WTC11 (cell line): Measurements from ENCODE around the gene SKIL. TPM values are rescaled to one million over a fixed set of nuclear protein-coding genes. Genes with fewer than 3 reads are reported as not detected.

Experiments
- ATAC-seq: fragments of 200-7000 bp; cut with Tn5 transposase; 2 replicates; pipeline ENCODE4 v1.10.0; 2021; ENCODE audit warnings: mild to moderate bottlenecking, moderate library complexity
- Bru-seq: library from RNA; stranded (reverse); fragments of 400-500 nt; gene quantifications from one replicate; lab custom pipeline; 2021; lab: Mats Ljungman, UMichigan
- CTCF ChIA-PET: fragments of 300-600 bp; sonication (Branson Sonifier 250); formaldehyde crosslinking; loops from one replicate; lab custom pipeline; 2021; ENCODE audit warnings: antibody characterized with exemption; lab: Charles Lee
- POLR2A ChIA-PET: fragments of 350-600 bp; sonication (Branson Sonifier 250); formaldehyde crosslinking; loops from one replicate; lab custom pipeline; 2021; ENCODE audit warnings: antibody characterized with exemption; lab: Charles Lee
- DNase-seq: peaks from one replicate; pipeline ENCODE4 v3.0.0; 2021; ENCODE audit warnings: low spot score
- H3K27ac Mint-ChIP-seq: 2 replicates; pipeline ENCODE4 v1.8.0; 2021; ENCODE audit warnings: mixed read lengths
- H3K27me3 Mint-ChIP-seq: 2 replicates; pipeline ENCODE4 v1.8.0; 2021; ENCODE audit warnings: low read depth, mild to moderate bottlenecking, moderate library complexity, mixed read lengths
- H3K36me3 Mint-ChIP-seq: 2 replicates; pipeline ENCODE4 v1.8.0; 2021; ENCODE audit warnings: mixed read lengths
- H3K4me1 Mint-ChIP-seq: 2 replicates; pipeline ENCODE4 v1.8.0; 2022; ENCODE audit warnings: mixed read lengths
- H3K4me3 Mint-ChIP-seq: 2 replicates; pipeline ENCODE4 v1.8.0; 2021; ENCODE audit warnings: mild to moderate bottlenecking, moderate library complexity, mixed read lengths
- H3K9me3 Mint-ChIP-seq: 2 replicates; pipeline ENCODE4 v1.8.0; 2021; ENCODE audit warnings: mixed read lengths
- AFF4 ChIP-seq: sonication (generic); formaldehyde crosslinking; IDR thresholded peaks from 2 replicates; pipeline ENCODE4 v1.8.1; 2023; ENCODE audit warnings: mild to moderate bottlenecking, missing genetic modification reagents, borderline replicate concordance
- CREM ChIP-seq: sonication (generic); formaldehyde crosslinking; IDR thresholded peaks from 2 replicates; pipeline ENCODE4 v1.8.1; 2022; ENCODE audit warnings: mild to moderate bottlenecking, missing genetic modification reagents, moderate library complexity
- E2F4 ChIP-seq: sonication (generic); formaldehyde crosslinking; IDR thresholded peaks from 2 replicates; pipeline ENCODE4 v1.8.1; 2022; ENCODE audit warnings: low read depth, mild to moderate bottlenecking, moderate library complexity, missing genetic modification reagents, borderline replicate concordance
- ETV6 ChIP-seq: sonication (generic); formaldehyde crosslinking; IDR thresholded peaks from 2 replicates; pipeline ENCODE4 v1.8.1; 2022; ENCODE audit warnings: mild to moderate bottlenecking, missing genetic modification reagents
- FOXK1 ChIP-seq: sonication (generic); formaldehyde crosslinking; IDR thresholded peaks from 2 replicates; pipeline ENCODE4 v1.8.0; 2022; ENCODE audit warnings: mild to moderate bottlenecking, moderate library complexity, missing genetic modification reagents
- FOXP1 ChIP-seq: sonication (generic); formaldehyde crosslinking; IDR thresholded peaks from 2 replicates; pipeline ENCODE4 v1.8.0; 2022; ENCODE audit warnings: missing genetic modification reagents, mild to moderate bottlenecking, moderate library complexity, borderline replicate concordance
- IRF2 ChIP-seq: sonication (generic); formaldehyde crosslinking; IDR thresholded peaks from 2 replicates; pipeline ENCODE4 v1.8.0; 2022; ENCODE audit warnings: low read depth, missing genetic modification reagents, borderline replicate concordance
- JUN ChIP-seq: sonication (generic); formaldehyde crosslinking; IDR thresholded peaks from 2 replicates; pipeline ENCODE4 v1.8.0; 2023; ENCODE audit warnings: mild to moderate bottlenecking, missing genetic modification reagents
- KAT7 ChIP-seq: sonication (generic); formaldehyde crosslinking; IDR thresholded peaks from 2 replicates; pipeline ENCODE4 v1.8.1; 2023; ENCODE audit warnings: missing genetic modification reagents, mild to moderate bottlenecking, borderline replicate concordance
- NFYB ChIP-seq: sonication (generic); formaldehyde crosslinking; conservative IDR thresholded peaks from 2 replicates; pipeline ENCODE4 v1.8.0; 2022; ENCODE audit warnings: low read depth, missing genetic modification reagents
- SMAD4 ChIP-seq: sonication (generic); formaldehyde crosslinking; IDR thresholded peaks from 2 replicates; pipeline ENCODE4 v1.8.0; 2022; ENCODE audit warnings: mild to moderate bottlenecking, missing genetic modification reagents
- SP1 ChIP-seq: sonication (generic); formaldehyde crosslinking; conservative IDR thresholded peaks from 2 replicates; pipeline ENCODE4 v1.8.1; 2022; ENCODE audit warnings: missing genetic modification reagents
- TEAD1 ChIP-seq: sonication (generic); formaldehyde crosslinking; IDR thresholded peaks from 2 replicates; pipeline ENCODE4 v1.8.0; 2022; ENCODE audit warnings: mild to moderate bottlenecking, missing genetic modification reagents
- TP53 ChIP-seq: sonication (generic); formaldehyde crosslinking; IDR thresholded peaks from 2 replicates; pipeline ENCODE4 v1.8.1; 2023; ENCODE audit warnings: mild to moderate bottlenecking, missing genetic modification reagents
- ZBTB21 ChIP-seq: sonication (generic); formaldehyde crosslinking; IDR thresholded peaks from 2 replicates; pipeline ENCODE4 v1.8.1; 2023; ENCODE audit warnings: mild to moderate bottlenecking, missing genetic modification reagents, borderline replicate concordance
- ZNF219 ChIP-seq: sonication (generic); formaldehyde crosslinking; IDR thresholded peaks from 2 replicates; pipeline ENCODE4 v1.8.0; 2023; ENCODE audit warnings: missing genetic modification reagents, mild to moderate bottlenecking, borderline replicate concordance
- ZNF317 ChIP-seq: sonication (generic); formaldehyde crosslinking; IDR thresholded peaks from 2 replicates; pipeline ENCODE4 v1.8.1; 2023; ENCODE audit warnings: low read depth, mild to moderate bottlenecking, moderate library complexity, missing genetic modification reagents, borderline replicate concordance
- ZNF423 ChIP-seq: fragments of 250-450 bp; sonication (Bioruptor Pico); IDR thresholded peaks from 2 replicates; pipeline ENCODE4 v2.1.2; 2022; ENCODE audit warnings: mild to moderate bottlenecking, moderate library complexity
- ZNF512 ChIP-seq: sonication (generic); formaldehyde crosslinking; IDR thresholded peaks from 2 replicates; pipeline ENCODE4 v1.8.1; 2022; ENCODE audit warnings: missing genetic modification reagents, borderline replicate concordance
- long read RNA-seq, 3 experiments: library from RNA in 1 of 3; library from capped mRNA in 1 of 3; library from polyadenylated mRNA in 1 of 3; unstranded in 2 of 3; stranded (forward) in 1 of 3; transcript quantifications; one replicate each; pipeline ENCODE4 v2.0.0, GENCODE V29; 2021
- total RNA-seq: library from RNA; stranded (reverse); gene quantifications from 3 replicates; pipeline ENCODE4 v1.2.3, GENCODE V29; 2021

The SKIL gene
- total RNA-seq (181 to 190 TPM (median 188 TPM) in 3 replicates), Bru-seq, nascent RNA (percentile 98 among the genes with signal in this experiment)
- long read RNA-seq, experiment 1, full-length matches to known transcripts = 139 of 245 reads
- long read RNA-seq, experiment 1, partial matches to known transcripts = 80 of 245 reads
- long read RNA-seq, experiment 1, other reads (novel, unspliced or antisense) = 26 of 245 reads
- long read RNA-seq, experiment 2, full-length matches to known transcripts = 7 of 116 reads
- long read RNA-seq, experiment 2, partial matches to known transcripts = 10 of 116 reads
- long read RNA-seq, experiment 2, other reads (novel, unspliced or antisense) = 99 of 116 reads
- long read RNA-seq, experiment 3, partial matches to known transcripts = 0 of 9 reads
- long read RNA-seq, experiment 3, other reads (novel, unspliced or antisense) = 5 of 9 reads

- Mint-ChIP-seq H3K4me1 (peaks cover 57% of the 10 kb centered on the region), H3K27me3 (no peaks in the 10 kb centered on the region), H3K9me3 (no peaks in the 10 kb centered on the region), H3K36me3 (peaks cover 37% of the 10 kb centered on the region), H3K4me3 (peak within 1 kb of the TSS; percentile 94), H3K27ac (peak within 1 kb of the TSS; percentile 98)
- TF ChIP-seq NFYB (CRISPR knock-in tag) = no peak
- peak; percentile 85; the same call in 1 of the 2 replicates for TF ChIP-seq KAT7
- 0 out of 2 replicates have a peak, but pooled peaks have one; percentile 15 for TF ChIP-seq ETV6 (CRISPR knock-in tag)
- peak; percentile 95 for TF ChIP-seq ZBTB21
- TF ChIP-seq AFF4 (CRISPR knock-in tag) = 0 out of 2 replicates have a peak, but pooled peaks have one; percentile 11
- peak; percentile 45 for TF ChIP-seq FOXP1 (CRISPR knock-in tag)
- peak; percentile 77; the same call in 1 of the 2 replicates for TF ChIP-seq FOXK1 (CRISPR knock-in tag)
- no peak for TF ChIP-seq IRF2 (CRISPR knock-in tag)
- TF ChIP-seq TP53 = peak; percentile 34; the same call in 1 of the 2 replicates
- peak; percentile 37; the same call in 1 of the 2 replicates for TF ChIP-seq TEAD1 (CRISPR knock-in tag)
- TF ChIP-seq ZNF219 (CRISPR knock-in tag) = 0 out of 2 replicates have a peak, but pooled peaks have one; percentile 17
- TF ChIP-seq ZNF423 (CRISPR knock-in tag) = 0 out of 2 replicates have a peak, but pooled peaks have one; percentile 19
- no peak for TF ChIP-seq ZNF512 (CRISPR knock-in tag)
- no peak for TF ChIP-seq ZNF317 (CRISPR knock-in tag)
- peak; percentile 68; the same call in 1 of the 2 replicates for TF ChIP-seq CREM (CRISPR knock-in tag)
- peak; percentile 16; the same call in 1 of the 2 replicates for TF ChIP-seq E2F4
- TF ChIP-seq SMAD4 (CRISPR knock-in tag) = peak; percentile 60; the same call in 1 of the 2 replicates
- TF ChIP-seq SP1 (CRISPR knock-in tag) = peak; percentile 43
- TF ChIP-seq JUN (CRISPR knock-in tag) = peak; percentile 43; the same call in 1 of the 2 replicates
- CTCF ChIA-PET = interaction anchor here (1.6 to 2.9 kb wide), 2 partner anchors 48 to 57 kb away, joined by 5 to 19 read pairs; no protein-coding TSS in a partner anchor
- ATAC-seq (peak; percentile 48), DNase-seq (peak; percentile 96)
- POLR2A ChIA-PET = interaction anchor here (1.4 kb wide), 1 partner anchor 390 kb away, joined by 3 read pairs; no protein-coding TSS in a partner anchor
Observed at GRCh38 chr3:170357176-170358041, at the start of gene SKIL. Gene SKIL, plus strand, starts transcription at chr3:170357715. Its CDS starts 2,617 bp downstream, at chr3:170360332.
